ENCODE results near the gene DCC. TPM values are rescaled to one million over a fixed set of nuclear protein-coding genes. Genes with fewer than 3 reads are reported as not detected.

The DCC gene
- total and polyA plus RNA-seq, 2 experiments from 2014 or later, result not detected

- WGBS, 2 experiments (ENCODE audit: low coverage in 1 of 2, low lambda C conversion rate in 2 of 2, missing lambda C conversion rate in 2 of 2), result 10 to 18% methylated on average over 4 of the region's 4 CpGs
- no peaks in the 10 kb centered on the region for H3K4me1 ChIP-seq (ENCODE audit: insufficient read depth)
- H3K27ac ChIP-seq, result no peak overlapping the region
- no peaks in the 10 kb centered on the region for H4K20me1 ChIP-seq (ENCODE audit: insufficient read depth)
- TF ChIP-seq EZH2 (IDR thresholded peaks at IDR 0.05; ENCODE audit: insufficient read depth, poor library complexity, severe bottlenecking) (no peak), EZH2phosphoT487 (IDR thresholded peaks at IDR 0.05; ENCODE audit: insufficient read depth, low read depth) (no peak)
- H3K79me2 ChIP-seq (ENCODE audit: insufficient read depth), result no peaks in the 10 kb centered on the region
- H3K4me2 ChIP-seq (ENCODE audit: unreplicated experiment), result no peak overlapping the region
- no peak overlapping the region for H3K9ac ChIP-seq
- H3F3A ChIP-seq (ENCODE audit: insufficient read depth), result no peaks in the 10 kb centered on the region
- H3K4me3 ChIP-seq, result no peak overlapping the region
- in situ Hi-C loops (cut with MboI), result no loop called here
- H3K9me3 ChIP-seq (ENCODE audit: low read depth), result no peaks in the 10 kb centered on the region
- H2AFZ ChIP-seq, result no peak overlapping the region
- no peaks in the 10 kb centered on the region for H3K36me3 ChIP-seq (ENCODE audit: low read depth)
- no peaks in the 10 kb centered on the region for H3K27me3 ChIP-seq (replicated peaks; ENCODE audit: insufficient read depth)
- no peaks in the 10 kb centered on the region for H3K9me2 ChIP-seq (ENCODE audit: insufficient read depth)
- no peak for DNase-seq
These were observed 476.1 kb downstream of the DCC start for GRCh38 chr18:52816121-52816520.

GRCh38 chr18:52822160-52822559 lies 482.2 kb downstream of the DCC start:
- no peak overlapping the region for H3K27ac ChIP-seq
- H3K4me3 ChIP-seq, result no peak overlapping the region
- H3K36me3 ChIP-seq (ENCODE audit: low read depth), result no peaks in the 10 kb centered on the region
- WGBS, 2 experiments (ENCODE audit: low coverage in 1 of 2, low lambda C conversion rate in 2 of 2, missing lambda C conversion rate in 2 of 2), result 30 to 37% methylated on average over 1 of the region's 1 CpG
- no peak overlapping the region for H2AFZ ChIP-seq
- no peaks in the 10 kb centered on the region for H3K79me2 ChIP-seq (ENCODE audit: insufficient read depth)
- no peaks in the 10 kb centered on the region for H3K4me1 ChIP-seq (ENCODE audit: insufficient read depth)
- no peaks in the 10 kb centered on the region for H3K9me2 ChIP-seq (ENCODE audit: insufficient read depth)
- no peaks in the 10 kb centered on the region for H4K20me1 ChIP-seq (ENCODE audit: insufficient read depth)
- no peak for TF ChIP-seq EZH2 (IDR thresholded peaks at IDR 0.05; ENCODE audit: insufficient read depth, poor library complexity, severe bottlenecking)
- TF ChIP-seq EZH2phosphoT487 (IDR thresholded peaks at IDR 0.05; ENCODE audit: insufficient read depth, low read depth), result no peak
- H3K4me2 ChIP-seq (ENCODE audit: unreplicated experiment), result no peak overlapping the region
- no peaks in the 10 kb centered on the region for H3K27me3 ChIP-seq (replicated peaks; ENCODE audit: insufficient read depth)
- in situ Hi-C loops (cut with MboI), result no loop called here
- H3K9ac ChIP-seq, result no peak overlapping the region
- DNase-seq, result no peak
- H3K9me3 ChIP-seq (ENCODE audit: low read depth), result no peaks in the 10 kb centered on the region
- no peaks in the 10 kb centered on the region for H3F3A ChIP-seq (ENCODE audit: insufficient read depth)

- H3K9me2 ChIP-seq (ENCODE audit: insufficient read depth), result no peaks in the 10 kb centered on the region
- H4K20me1 ChIP-seq (ENCODE audit: insufficient read depth), result no peaks in the 10 kb centered on the region
- no peaks in the 10 kb centered on the region for H3K79me2 ChIP-seq (ENCODE audit: insufficient read depth)
- H3F3A ChIP-seq (ENCODE audit: insufficient read depth), result no peaks in the 10 kb centered on the region
- H2AFZ ChIP-seq, result no peak overlapping the region
- H3K4me1 ChIP-seq (ENCODE audit: insufficient read depth), result no peaks in the 10 kb centered on the region
- no peak overlapping the region for H3K4me2 ChIP-seq (ENCODE audit: unreplicated experiment)
- WGBS, 2 experiments (ENCODE audit: low coverage in 1 of 2, low lambda C conversion rate in 2 of 2, missing lambda C conversion rate in 2 of 2), result 10 to 11% methylated on average over 3 of the region's 3 CpGs
- no peaks in the 10 kb centered on the region for H3K27me3 ChIP-seq (replicated peaks; ENCODE audit: insufficient read depth)
- H3K9ac ChIP-seq, result no peak overlapping the region
- TF ChIP-seq EZH2phosphoT487 (IDR thresholded peaks at IDR 0.05; ENCODE audit: insufficient read depth, low read depth), result no peak
- TF ChIP-seq EZH2 (IDR thresholded peaks at IDR 0.05; ENCODE audit: insufficient read depth, poor library complexity, severe bottlenecking), result no peak
- no peak overlapping the region for H3K27ac ChIP-seq
- H3K4me3 ChIP-seq, result no peak overlapping the region
- H3K36me3 ChIP-seq (ENCODE audit: low read depth), result no peaks in the 10 kb centered on the region
- H3K9me3 ChIP-seq (ENCODE audit: low read depth), result no peaks in the 10 kb centered on the region
- in situ Hi-C loops (cut with MboI), result no loop called here
- DNase-seq, result no peak
These were observed 484.1 kb downstream of the DCC start for GRCh38 chr18:52824126-52824525.

- Histone ChIP-seq H3K9ac (no peak overlapping the region), H3F3A (ENCODE audit: insufficient read depth) (no peaks in the 10 kb centered on the region), H3K4me2 (ENCODE audit: unreplicated experiment) (no peak overlapping the region), H3K4me3 (no peak overlapping the region), H3K9me2 (ENCODE audit: insufficient read depth) (no peaks in the 10 kb centered on the region), H3K79me2 (ENCODE audit: insufficient read depth) (no peaks in the 10 kb centered on the region), H2AFZ (no peak overlapping the region), H3K27me3 (replicated peaks; ENCODE audit: insufficient read depth) (no peaks in the 10 kb centered on the region), H3K36me3 (ENCODE audit: low read depth) (no peaks in the 10 kb centered on the region), H4K20me1 (ENCODE audit: insufficient read depth) (no peaks in the 10 kb centered on the region), H3K27ac (no peak overlapping the region), H3K4me1 (ENCODE audit: insufficient read depth) (no peaks in the 10 kb centered on the region), H3K9me3 (ENCODE audit: low read depth) (no peaks in the 10 kb centered on the region)
- TF ChIP-seq EZH2phosphoT487 (IDR thresholded peaks at IDR 0.05; ENCODE audit: insufficient read depth, low read depth), result no peak
- TF ChIP-seq EZH2 (IDR thresholded peaks at IDR 0.05; ENCODE audit: insufficient read depth, poor library complexity, severe bottlenecking), result no peak
- WGBS, 2 experiments (ENCODE audit: low coverage in 1 of 2, low lambda C conversion rate in 2 of 2, missing lambda C conversion rate in 2 of 2), result 21 to 27% methylated on average over 3 of the region's 3 CpGs
- DNase-seq, result no peak
- in situ Hi-C loops (cut with MboI), result no loop called here
These were observed 487.0 kb downstream of the DCC start for GRCh38 chr18:52826994-52827393.

GRCh38 chr18:52829320-52829719 lies 489.3 kb downstream of the DCC start:
- Histone ChIP-seq H3K9me3 (ENCODE audit: low read depth) (no peaks in the 10 kb centered on the region), H3K4me1 (ENCODE audit: insufficient read depth) (no peaks in the 10 kb centered on the region), H3K9me2 (ENCODE audit: insufficient read depth) (no peaks in the 10 kb centered on the region), H3K36me3 (ENCODE audit: low read depth) (no peaks in the 10 kb centered on the region), H3K4me3 (no peak overlapping the region), H2AFZ (no peak overlapping the region), H3F3A (ENCODE audit: insufficient read depth) (no peaks in the 10 kb centered on the region), H3K79me2 (ENCODE audit: insufficient read depth) (no peaks in the 10 kb centered on the region), H3K9ac (no peak overlapping the region), H3K4me2 (ENCODE audit: unreplicated experiment) (no peak overlapping the region), H3K27ac (no peak overlapping the region), H3K27me3 (replicated peaks; ENCODE audit: insufficient read depth) (no peaks in the 10 kb centered on the region), H4K20me1 (ENCODE audit: insufficient read depth) (no peaks in the 10 kb centered on the region)
- in situ Hi-C loops (cut with MboI), result no loop called here
- no peak for DNase-seq
- no peak for TF ChIP-seq EZH2 (IDR thresholded peaks at IDR 0.05; ENCODE audit: insufficient read depth, poor library complexity, severe bottlenecking)
- TF ChIP-seq EZH2phosphoT487 (IDR thresholded peaks at IDR 0.05; ENCODE audit: insufficient read depth, low read depth), result no peak
